Heart left ventricle (tissue), 16 donors: Measurements from ENCODE around the gene MORC2. TPM values are rescaled to one million over a fixed set of nuclear protein-coding genes. Genes with fewer than 3 reads are reported as not detected.

Experiments used
- ATAC-seq, 4 donors: fragments of 200-7000 bp; cut with Tn5 transposase; one replicate each; pipeline ENCODE4 v1.9.1; 2020 to 2022; ENCODE audit warnings: moderate library complexity in 4 of 4, mild to moderate bottlenecking in 3 of 4, moderate number of reproducible peaks in 1 of 4
- DNase-seq, 5 donors: peaks; one replicate each; pipeline ENCODE4 v3.0.0-alpha.2; 2020
- H3K27ac ChIP-seq, 12 donors: fragments of 200-600 bp; sonication (generic) in 4 of 12; one replicate each; pipeline versions ENCODE4 v1.5.0 to v1.8.0; 2016 to 2022; ENCODE audit warnings: mild to moderate bottlenecking in 2 of 12
- H3K27me3 ChIP-seq, 9 donors: fragments of 200-600 bp; sonication (generic) in 2 of 9; one replicate each; pipeline versions ENCODE4 v1.5.1 to v1.8.0; 2016 to 2022; ENCODE audit warnings: mild to moderate bottlenecking in 3 of 9
- H3K36me3 ChIP-seq, 9 donors: fragments of 200-600 bp; sonication (generic) in 2 of 9; one replicate each; pipeline versions ENCODE4 v1.5.0 to v1.8.0; 2018 to 2022; ENCODE audit warnings: mild to moderate bottlenecking in 2 of 9
- H3K4me1 ChIP-seq, 12 donors: fragments of 200-600 bp; sonication (generic) in 4 of 12; one replicate each; pipeline versions ENCODE4 v1.5.0 to v1.8.0; 2016 to 2022; ENCODE audit warnings: mild to moderate bottlenecking in 3 of 12
- H3K4me3 ChIP-seq, 12 donors: fragments of 200-600 bp; sonication (generic) in 4 of 12; one replicate each; pipeline versions ENCODE4 v1.5.0 to v1.8.0; 2017 to 2022; ENCODE audit warnings: mild to moderate bottlenecking in 9 of 12, moderate library complexity in 4 of 12
- H3K9me3 ChIP-seq, 12 donors: fragments of 200-600 bp; sonication (generic) in 4 of 12; one replicate each; pipeline versions ENCODE4 v1.5.0 to v1.8.0; 2016 to 2022; ENCODE audit warnings: mild to moderate bottlenecking in 1 of 12
- POLR2A ChIP-seq, 2 donors: fragments of 450-650 bp; IDR thresholded peaks; one replicate each; pipeline ENCODE4 v1.6.1; 2017; ENCODE audit warnings: antibody characterized with exemption in 2 of 2, mild to moderate bottlenecking in 2 of 2, moderate library complexity in 2 of 2
- WGBS, 4 donors: extraction: QIAGEN DNeasy Blood & Tissue Kit in 2 of 4; methylation state at CpG; one replicate each; pipeline versions ENCODE4 v1.1.5 to v1.1.7; 2013 to 2018; 5-methylcytosine and 5-hydroxymethylcytosine counted together
- intact Hi-C, 10 donors: fragments of 100-400 bp; cut with DNase I; formaldehyde crosslinking; loops; one replicate each; pipeline versions ENCODE4 v1.11.1 to v1.14.2; 2022
- polyA plus RNA-seq, 2 donors: library from polyadenylated mRNA; stranded (reverse); fragments of 200-250 nt; gene quantifications; one replicate each; pipeline ENCODE4 v1.2.3, GENCODE V29; 2013
- total RNA-seq, 9 donors: library from RNA; depleted of rRNA in 2 of 9; stranded (reverse); fragments of >200 nt in 2 of 9; fragmentation: NEBNext Ultra II Directional in 3 of 9; extraction: Animal tissue kit (Norgen Biotek cat#: 25700) in 3 of 9; gene quantifications; one replicate each; pipeline versions ENCODE4 v1.1.0 to v1.2.4, GENCODE V29; 2016 to 2023
- TF ChIP-seq, protein P1 (sequence below), 12 donors: fragments of 200-600 bp; sonication (generic) in 4 of 12; IDR thresholded peaks; one replicate each; pipeline versions ENCODE4 v1.5.0 to v1.8.0; 2018 to 2022; ENCODE audit warnings: antibody characterized with exemption in 12 of 12, mild to moderate bottlenecking in 5 of 12
- donor health status: ischemic (EF 13 %, LVEDD 7.1; RV severe dilation, severe dysfunction).
- donor health status: healthy with polysubstance abuse.
- donor health status: DM: no; HTN: yes; CAD: no.
- donor health status: DM: no; HTN: no; CAD: no.
- donor health status: ischemic (EF 25% LVEDD 6.9; RV normal size, moderate dysfunction).
- donor health status: ischemic (EF 25% LVEDD 5.7; RV mildly dilated, moderate dysfunction).
- donor health status: healthy.
- donor health status: DM: yes; HTN: yes; CAD: no.
- donor health status: ischemic (EF 35%, LVEDD 5.7; RV mildly dilated, moderate dysfunction).
- donor health status: nonischemic (EF 11% LVEDD 7.7; RV severe dilation, severe dysfunction).
- donor health status: DM: yes; HTN: yes; CAD: no.
- donor health status: PGD.
- donor health status: ischemic (EF 29% LVEDD 5.4; RV normal size, mild dysfunction).
- donor health status: nonischemic (EF 23%, LVEDD 6.1; RV moderate dilation, normal function).

Gene MORC2
- total and polyA plus RNA-seq, 11 donors: 12.0 to 24.4 (median 17.8) TPM

DNA sequence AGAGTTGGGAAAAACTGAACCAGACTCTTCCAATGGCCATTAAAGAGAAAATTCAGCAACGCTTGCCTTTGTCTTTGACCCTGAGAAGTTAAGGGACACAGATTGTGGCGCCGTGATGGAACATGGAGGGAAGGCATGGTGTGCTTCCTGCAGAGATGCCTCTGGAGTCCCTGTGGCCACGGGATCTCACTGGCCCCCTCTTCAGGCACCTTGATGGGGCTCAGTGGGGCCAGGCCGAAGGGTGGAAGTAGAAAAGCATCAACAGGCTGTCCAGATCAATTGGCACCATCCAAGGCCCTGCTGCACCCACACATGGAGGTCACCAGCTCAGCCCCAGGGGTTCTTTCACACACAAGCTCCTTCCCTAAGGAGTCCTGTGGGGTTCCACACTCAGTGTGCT is 42.9 kb downstream of the MORC2 start:
- no peak overlapping the region for H3K27ac ChIP-seq
- ATAC-seq (no peak), DNase-seq (no peak)
- TF ChIP-seq, protein P1, sequence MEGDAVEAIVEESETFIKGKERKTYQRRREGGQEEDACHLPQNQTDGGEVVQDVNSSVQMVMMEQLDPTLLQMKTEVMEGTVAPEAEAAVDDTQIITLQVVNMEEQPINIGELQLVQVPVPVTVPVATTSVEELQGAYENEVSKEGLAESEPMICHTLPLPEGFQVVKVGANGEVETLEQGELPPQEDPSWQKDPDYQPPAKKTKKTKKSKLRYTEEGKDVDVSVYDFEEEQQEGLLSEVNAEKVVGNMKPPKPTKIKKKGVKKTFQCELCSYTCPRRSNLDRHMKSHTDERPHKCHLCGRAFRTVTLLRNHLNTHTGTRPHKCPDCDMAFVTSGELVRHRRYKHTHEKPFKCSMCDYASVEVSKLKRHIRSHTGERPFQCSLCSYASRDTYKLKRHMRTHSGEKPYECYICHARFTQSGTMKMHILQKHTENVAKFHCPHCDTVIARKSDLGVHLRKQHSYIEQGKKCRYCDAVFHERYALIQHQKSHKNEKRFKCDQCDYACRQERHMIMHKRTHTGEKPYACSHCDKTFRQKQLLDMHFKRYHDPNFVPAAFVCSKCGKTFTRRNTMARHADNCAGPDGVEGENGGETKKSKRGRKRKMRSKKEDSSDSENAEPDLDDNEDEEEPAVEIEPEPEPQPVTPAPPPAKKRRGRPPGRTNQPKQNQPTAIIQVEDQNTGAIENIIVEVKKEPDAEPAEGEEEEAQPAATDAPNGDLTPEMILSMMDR (IDR thresholded peaks at IDR 0.05): no peak
- no peak for TF ChIP-seq POLR2A (IDR thresholded peaks at IDR 0.05)
- H3K4me1 ChIP-seq: peaks cover 0 to 18% (median 7%) of the 10 kb centered on the region in 12 donors
- H3K9me3 ChIP-seq: no peaks in the 10 kb centered on the region
- intact Hi-C loops: loop anchor here in 1 of 10 donors (10.0 kb wide), 1 partner anchor 301 kb away; no protein-coding TSS in a partner anchor
- no peaks in the 10 kb centered on the region for H3K27me3 ChIP-seq
- H3K36me3 ChIP-seq: peaks cover 0 to 67% (median 53%) of the 10 kb centered on the region in 9 donors
- 83 to 95% (median 90%) methylated on average over 5 of the region's 5 CpGs for WGBS, 4 donors
- H3K4me3 ChIP-seq: no peak overlapping the region

DNA sequence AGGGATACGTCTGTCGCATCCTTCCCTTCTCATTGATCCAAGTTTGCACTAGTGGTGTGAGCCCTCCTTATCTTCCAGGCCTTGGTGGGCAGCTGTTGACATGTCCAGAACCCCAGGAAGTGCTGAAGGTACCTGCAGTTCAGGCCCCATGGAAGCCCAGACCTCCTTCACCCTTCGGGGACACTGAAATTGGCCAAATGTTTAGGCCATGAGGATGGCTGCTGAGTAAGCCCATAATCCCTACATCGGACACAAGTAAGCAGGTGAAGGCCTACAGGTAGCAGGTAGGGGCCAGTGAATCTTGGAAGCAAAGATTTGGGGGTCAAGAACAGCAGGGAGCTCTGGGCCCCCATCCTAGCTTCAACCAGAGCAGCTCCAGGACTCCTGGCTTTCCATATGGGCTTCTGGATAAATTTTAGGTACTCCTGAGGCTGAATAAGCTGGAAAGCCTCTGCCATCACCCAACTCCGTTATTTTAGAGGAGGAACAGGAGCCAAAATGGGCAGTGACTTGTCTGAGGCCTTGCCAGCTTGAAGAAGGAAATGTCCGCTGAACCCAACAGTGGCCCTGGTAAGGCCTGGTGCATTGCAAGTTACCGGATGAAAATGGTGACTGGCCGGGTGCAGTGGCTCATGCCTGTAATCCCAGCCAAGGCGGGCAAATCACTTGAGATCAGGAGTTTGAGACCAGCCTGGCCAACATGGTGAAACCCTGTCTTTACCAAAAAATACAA is 45.2 kb downstream of the MORC2 start:
- no peak overlapping the region for H3K27ac ChIP-seq
- H3K36me3 ChIP-seq: peaks cover 0 to 44% (median 30%) of the 10 kb centered on the region in 9 donors
- WGBS, 4 donors: 88 to 92% (median 91%) methylated on average over 9 of the region's 9 CpGs
- H3K4me3 ChIP-seq: no peak overlapping the region
- no peak for TF ChIP-seq POLR2A (IDR thresholded peaks at IDR 0.05)
- TF ChIP-seq, protein P1 (IDR thresholded peaks at IDR 0.05): no peak
- H3K27me3 ChIP-seq: no peaks in the 10 kb centered on the region
- intact Hi-C loops: loop anchor here in 4 of 10 donors (5.0 to 10.0 kb wide), 3 partner anchors 286 to 299 kb away; partner anchors contain the start of gene SLC35E4 (in 2 of the 4)
- DNase-seq: no peak
- no peaks in the 10 kb centered on the region for H3K9me3 ChIP-seq
- ATAC-seq: no peak
- H3K4me1 ChIP-seq: peaks cover 0 to 24% (median 7%) of the 10 kb centered on the region in 12 donors

DNA sequence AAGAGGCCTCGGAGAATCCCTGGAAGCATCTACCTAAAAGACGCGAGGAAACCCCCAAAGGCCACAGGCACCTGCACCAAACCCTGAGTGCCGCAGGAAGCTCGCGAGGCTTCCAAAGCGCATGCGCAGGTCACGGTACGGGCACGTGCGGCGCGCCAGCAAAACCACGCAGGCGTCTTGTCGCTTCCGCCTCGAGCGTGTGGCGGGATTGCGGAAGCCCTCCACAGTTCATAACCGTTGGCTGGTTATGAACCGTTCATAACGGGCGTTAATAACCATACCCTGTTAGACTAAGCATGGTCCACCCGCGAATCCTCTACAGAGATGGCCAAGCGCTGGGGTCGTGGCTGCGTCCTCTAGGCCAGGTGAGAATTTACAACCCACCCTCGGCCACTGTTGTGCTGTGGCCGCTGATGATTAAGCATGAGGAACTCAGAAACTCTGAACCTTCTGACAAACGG is 46.4 kb downstream of the MORC2 start:
- DNase-seq: peak; percentile 57 to 92 (median 69)
- peaks cover 0 to 32% (median 18%) of the 10 kb centered on the region in 9 donors for H3K36me3 ChIP-seq
- intact Hi-C loops: loop anchor here in 4 of 10 donors (5.0 to 10.0 kb wide), 3 partner anchors 285 to 297 kb away; partner anchors contain the start of gene SLC35E4 (in 2 of the 4)
- H3K9me3 ChIP-seq: no peaks in the 10 kb centered on the region
- peak overlapping the region in 4 of 12 donors; percentile 34 to 63 (median 48) for H3K27ac ChIP-seq
- WGBS, 4 donors: 28 to 73% (median 45%) methylated on average over 28 to 34 of the region's 34 CpGs
- peak overlapping the region in 11 of 12 donors; percentile 17 to 60 (median 50) for H3K4me3 ChIP-seq
- H3K4me1 ChIP-seq: peaks cover 0 to 24% (median 7%) of the 10 kb centered on the region in 12 donors
- TF ChIP-seq, protein P1 (IDR thresholded peaks at IDR 0.05): no peak
- no peak for TF ChIP-seq POLR2A (IDR thresholded peaks at IDR 0.05)
- no peaks in the 10 kb centered on the region for H3K27me3 ChIP-seq
- ATAC-seq: peak; percentile 39 to 74 (median 66)

DNA sequence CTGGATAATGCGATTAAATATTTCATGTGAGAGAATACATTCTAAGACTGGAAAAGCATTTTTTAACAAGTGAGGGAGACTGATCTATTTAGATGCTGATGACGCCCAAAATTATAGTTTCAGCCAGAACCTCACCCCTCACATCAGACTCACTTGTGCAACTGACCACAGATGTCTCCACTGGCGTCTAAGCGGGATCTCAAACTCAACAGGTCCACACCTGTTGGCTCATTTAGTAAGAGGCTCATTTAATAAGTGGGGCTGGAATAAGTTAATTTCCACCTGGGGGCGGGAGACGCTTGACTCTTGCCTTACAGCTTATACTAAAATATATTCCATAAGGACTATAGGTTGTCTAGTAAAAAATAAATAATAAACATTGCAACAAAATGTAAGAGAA is 47.5 kb downstream of the MORC2 start:
- ATAC-seq (no peak), DNase-seq (no peak)
- intact Hi-C loops: loop anchor here in 8 of 10 donors (1.0 to 10.0 kb wide), 7 partner anchors 156 to 296 kb away; partner anchors contain the start of gene SLC35E4 (in 4 of the 8)

More for the DNA sequence above, 47.5 kb downstream of the MORC2 start:
- Histone ChIP-seq H3K27ac (peak overlapping the region in 2 of 12 donors; percentile 42 to 63), H3K27me3 (no peaks in the 10 kb centered on the region), H3K4me3 (peak overlapping the region in 10 of 12 donors; percentile 26 to 60 (median 51)), H3K4me1 (peaks cover 0 to 24% (median 7%) of the 10 kb centered on the region in 12 donors), H3K36me3 (peaks cover 0 to 22% (median 9%) of the 10 kb centered on the region in 9 donors), H3K9me3 (peaks cover 0 to 5% (median under 1%) of the 10 kb centered on the region in 12 donors)
- TF ChIP-seq, protein P1 (IDR thresholded peaks at IDR 0.05): no peak
- TF ChIP-seq POLR2A (IDR thresholded peaks at IDR 0.05): no peak
- WGBS, 4 donors: 68 to 78% (median 74%) methylated on average over 6 of the region's 6 CpGs
